ENCODE results near the gene CEL.
"Not testable (repeated sequence)": the region's sequence is repeated elsewhere in the genome, so short reads cannot be mapped to it uniquely, and the experiment has no call there.

Gene CEL

DNA sequence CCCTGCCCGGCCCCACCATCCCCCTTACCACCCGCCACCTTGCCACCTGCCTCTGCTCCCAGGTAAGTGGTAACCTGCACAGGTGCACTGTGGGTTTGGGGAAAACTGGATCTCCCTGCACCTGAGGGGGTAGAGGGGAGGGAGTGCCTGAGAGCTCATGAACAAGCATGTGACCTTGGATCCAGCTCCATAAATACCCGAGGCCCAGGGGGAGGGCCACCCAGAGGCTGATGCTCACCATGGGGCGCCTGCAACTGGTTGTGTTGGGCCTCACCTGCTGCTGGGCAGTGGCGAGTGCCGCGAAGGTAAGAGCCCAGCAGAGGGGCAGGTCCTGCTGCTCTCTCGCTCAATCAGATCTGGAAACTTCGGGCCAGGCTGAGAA lies at the start of gene CEL:
Gene CEL (plus strand): TSS at position 218 of the 382 bp plus-strand sequence. CDS start 22 bp downstream, at position 240.
- DNase-seq (ENCODE audit: low read depth in 2 of 2): not testable (repeated sequence)

DNA sequence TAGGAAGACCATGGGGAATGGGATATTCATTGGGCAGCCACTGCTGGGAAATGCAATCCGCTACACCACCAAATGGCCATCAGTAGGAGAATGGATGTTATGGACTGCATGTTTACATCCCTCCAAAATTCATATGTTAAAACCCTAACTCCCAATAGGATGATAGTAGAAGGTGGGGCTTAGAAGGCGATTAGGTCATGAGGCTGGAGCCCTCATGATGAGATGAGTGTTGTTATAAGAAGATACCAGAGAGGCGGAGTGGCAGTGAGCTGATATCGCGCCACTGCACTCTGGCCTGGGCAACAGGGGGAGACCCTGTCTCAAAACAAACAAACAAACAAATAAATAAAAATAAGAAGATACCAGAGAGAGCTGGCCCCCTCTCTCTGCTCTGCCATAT lies 47.1 kb upstream of the CEL start:
- DNase-seq (ENCODE audit: low read depth in 2 of 2): no peak

DNA sequence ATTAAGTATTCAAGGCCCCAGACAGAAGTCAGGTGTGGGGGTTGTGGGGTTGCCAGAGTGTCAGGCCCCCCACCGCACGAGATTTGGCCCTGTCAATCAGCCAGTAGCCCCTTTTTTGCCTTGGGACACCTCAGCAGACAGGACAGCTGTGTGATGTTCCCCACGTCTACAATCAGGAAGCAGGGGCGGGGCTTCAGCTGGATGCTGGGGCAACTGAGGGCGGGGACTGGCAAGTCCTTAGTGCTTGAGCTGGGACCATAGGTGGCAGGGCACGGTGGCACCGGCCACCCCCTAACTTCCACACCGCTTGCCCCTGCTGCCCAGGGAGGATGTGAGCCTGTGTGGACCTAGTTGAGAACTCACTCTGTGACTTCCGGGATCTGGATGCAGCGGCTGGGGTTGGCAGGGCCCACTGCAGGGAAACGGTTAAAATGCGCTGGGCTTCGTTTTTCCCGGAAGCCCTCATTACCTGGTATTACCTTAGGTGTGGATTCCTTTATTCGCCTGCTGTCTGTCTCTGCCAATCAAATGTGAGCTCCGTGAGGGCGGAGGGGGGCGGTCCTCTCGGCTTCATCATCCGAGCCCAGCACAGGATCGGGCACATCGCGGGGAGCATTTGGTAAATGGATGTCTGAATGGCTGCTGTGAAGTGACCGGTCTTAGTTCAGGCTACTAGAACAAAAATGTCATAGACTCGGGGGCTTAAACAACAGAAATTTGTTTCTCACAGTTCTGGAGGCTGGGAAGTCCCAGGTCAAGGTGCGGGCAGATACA lies 38.5 kb upstream of the CEL start:
- DNase-seq (ENCODE audit: low read depth in 2 of 2): peak; percentile 44 to 51

DNA sequence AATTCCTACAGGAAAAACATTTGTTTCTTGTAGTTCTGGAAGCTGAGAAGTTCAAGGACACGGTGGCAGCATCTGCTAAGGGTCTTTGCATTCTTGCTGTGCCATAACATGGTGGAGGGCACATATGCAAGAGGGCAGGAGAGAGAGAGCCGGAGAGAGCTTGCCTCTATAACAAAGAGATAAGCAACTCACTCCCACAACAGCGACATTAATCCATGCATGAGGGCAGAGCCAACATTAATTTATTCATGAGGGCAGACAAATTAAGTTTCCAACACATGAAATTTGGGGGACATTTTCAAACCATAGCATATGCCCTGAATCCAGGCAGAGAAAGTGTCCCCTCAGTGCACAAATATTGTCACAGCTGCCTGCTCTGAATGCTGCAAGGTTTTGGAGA lies 35.4 kb upstream of the CEL start:
- no peak for DNase-seq (ENCODE audit: low read depth in 2 of 2)

DNA sequence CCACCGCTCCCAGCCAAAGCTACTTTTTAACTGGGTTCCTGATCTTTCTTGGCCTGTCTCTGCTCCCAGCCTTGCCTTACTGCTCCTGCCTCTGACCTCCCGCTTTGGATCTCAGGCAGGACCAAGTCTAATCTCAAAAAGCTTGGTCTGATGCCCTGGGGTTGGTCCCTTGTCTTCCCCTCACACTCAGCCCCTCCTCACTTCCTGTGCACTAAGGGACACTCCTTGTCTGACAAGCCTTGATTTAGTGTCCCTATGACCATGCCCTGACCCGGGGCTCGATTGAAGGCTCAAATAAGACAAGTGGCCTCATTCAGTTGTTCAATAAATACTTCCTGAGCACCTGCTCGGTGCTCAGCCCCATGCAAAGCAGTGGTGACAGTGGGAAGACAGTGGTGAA lies 34.6 kb upstream of the CEL start:
- DNase-seq (ENCODE audit: low read depth in 2 of 2): no peak

DNA sequence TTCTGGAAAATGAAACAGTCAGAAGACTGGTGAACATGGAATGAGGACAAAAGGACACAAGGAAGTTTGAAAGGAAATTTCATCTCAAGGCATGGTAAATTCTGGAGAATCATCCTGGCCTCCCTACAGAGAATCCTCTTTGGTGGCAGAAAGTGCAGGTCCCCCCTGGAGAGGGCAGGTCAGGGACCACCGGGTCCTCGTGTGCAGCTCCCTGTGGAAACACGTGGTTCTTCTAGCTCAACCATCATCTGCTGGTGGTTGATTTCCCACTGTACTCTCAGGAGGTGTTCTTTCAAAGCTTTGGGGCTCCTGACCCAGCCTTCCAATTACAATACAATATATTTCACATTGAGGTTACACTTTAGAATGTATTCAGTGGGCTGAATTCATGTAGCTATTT lies 33.6 kb upstream of the CEL start:
- no peak for DNase-seq (ENCODE audit: low read depth in 2 of 2)

DNA sequence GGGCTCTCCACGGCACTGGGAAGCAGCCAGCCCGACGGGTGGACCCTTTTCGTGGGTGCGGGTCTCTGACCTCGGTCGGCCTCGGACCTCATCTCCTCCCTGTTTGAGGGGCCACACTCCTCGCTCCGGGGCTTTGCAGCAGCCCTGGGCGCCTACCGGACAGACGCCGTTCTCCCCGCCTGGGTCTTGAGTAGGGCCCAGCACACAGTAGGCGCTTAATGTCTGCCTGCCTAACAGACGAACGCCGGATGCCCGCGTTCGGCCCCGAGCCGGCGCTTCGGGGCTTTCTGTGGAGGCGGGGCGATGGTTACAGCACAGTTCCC lies 31.8 kb upstream of the CEL start:
- DNase-seq (ENCODE audit: low read depth in 2 of 2): no peak

DNA sequence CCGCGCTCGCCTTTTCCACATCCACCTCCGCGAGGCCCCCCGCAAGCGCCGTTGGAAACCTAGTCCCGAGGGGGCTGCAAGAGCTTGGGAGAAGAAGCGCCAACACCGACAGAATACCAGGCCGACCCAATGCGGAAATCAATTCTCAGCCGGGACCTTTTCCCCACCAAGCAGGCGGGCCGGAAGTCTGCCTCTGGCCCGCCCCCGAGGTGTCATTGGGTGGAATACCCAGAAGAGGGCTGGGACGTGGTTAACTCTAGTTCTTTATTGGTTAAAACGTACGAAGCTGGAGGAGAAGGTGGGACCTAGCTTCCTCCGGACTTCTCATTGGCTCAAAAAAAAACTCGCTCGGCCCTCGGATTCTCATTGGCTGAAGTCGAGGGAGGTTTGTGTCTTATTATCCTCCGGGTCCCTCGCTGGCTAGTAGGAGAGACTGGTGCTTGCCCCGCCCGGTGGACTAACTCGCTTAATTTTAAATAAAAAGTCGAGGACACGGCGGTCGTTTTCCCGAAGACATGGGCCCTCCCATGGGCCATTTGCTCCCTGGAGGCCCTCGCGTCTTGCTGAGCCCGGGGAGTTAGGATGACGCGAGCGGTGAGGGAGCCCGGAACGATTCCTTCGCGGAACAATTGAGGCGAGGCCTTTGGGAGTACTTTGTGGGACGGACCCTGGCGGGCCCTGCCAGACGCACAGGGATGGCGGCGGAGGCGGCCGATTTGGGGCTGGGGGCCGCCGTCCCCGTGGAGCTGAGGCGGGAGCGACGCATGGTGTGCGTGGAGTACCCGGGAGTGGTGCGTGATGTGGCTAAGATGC lies 31.3 kb upstream of the CEL start, which contains the start of gene GTF3C5:
Gene GTF3C5 (plus strand): TSS at position 681 of the 813 bp plus-strand sequence. CDS start 15 bp downstream, at position 696.
- DNase-seq (ENCODE audit: low read depth in 2 of 2): peak; percentile 82

DNA sequence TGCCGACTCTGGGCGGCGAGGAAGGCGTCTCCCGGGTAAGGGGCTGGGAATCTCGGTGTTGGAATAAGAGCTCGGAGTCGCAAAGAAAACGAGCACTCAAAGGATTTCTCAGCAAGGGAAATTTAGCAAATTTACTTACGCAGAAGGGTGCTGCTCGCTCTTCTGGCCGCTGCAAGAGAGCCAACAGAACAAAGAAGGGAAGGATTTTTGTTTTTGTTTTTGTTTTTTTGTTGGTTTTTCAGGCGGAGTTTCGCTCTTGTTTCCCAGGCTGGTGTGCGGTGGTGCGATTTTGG lies 30.7 kb upstream of the CEL start:
- no peak for DNase-seq (ENCODE audit: low read depth in 2 of 2)

DNA sequence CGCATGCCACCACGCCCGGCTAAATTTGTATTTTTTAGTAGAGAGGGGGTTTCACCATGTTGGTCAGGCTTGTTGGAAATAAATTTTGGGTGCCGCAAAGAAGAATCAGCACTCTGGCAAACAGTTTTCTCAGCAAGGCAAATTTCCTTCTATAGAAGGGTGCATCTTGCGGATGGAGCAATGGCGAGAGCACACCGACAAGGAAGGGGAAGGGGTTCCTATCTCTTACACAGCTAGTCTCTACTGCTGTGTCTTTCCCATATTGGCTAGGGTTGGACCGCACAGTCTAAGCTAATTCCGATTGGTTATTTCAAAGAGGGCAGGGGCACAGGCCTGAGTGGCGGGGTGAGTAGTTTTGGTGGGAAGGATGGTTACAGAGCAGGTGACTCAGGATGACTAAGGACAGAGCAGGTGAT lies 30.3 kb upstream of the CEL start:
- no peak for DNase-seq (ENCODE audit: low read depth in 2 of 2)

DNA sequence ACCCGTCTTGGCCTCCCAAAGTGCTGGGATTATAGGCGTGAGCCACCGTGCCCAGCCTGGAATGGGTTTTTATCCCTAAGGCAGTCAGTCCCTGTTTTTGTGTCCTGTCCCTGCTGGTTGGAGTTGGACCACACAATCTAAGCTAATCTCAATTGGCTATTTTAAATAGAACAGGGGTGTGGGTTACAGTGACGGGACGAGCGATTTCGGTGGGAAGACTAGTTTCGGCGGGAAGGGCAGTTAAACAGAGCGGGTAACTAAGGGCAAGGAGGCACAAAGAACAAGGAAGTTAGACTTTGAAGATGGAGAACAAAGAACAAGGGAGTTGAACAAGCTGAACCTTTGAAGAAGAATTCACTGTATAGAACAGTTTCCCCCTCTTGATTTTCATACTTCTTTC lies 29.6 kb upstream of the CEL start:
- DNase-seq (ENCODE audit: low read depth in 2 of 2): no peak

DNA sequence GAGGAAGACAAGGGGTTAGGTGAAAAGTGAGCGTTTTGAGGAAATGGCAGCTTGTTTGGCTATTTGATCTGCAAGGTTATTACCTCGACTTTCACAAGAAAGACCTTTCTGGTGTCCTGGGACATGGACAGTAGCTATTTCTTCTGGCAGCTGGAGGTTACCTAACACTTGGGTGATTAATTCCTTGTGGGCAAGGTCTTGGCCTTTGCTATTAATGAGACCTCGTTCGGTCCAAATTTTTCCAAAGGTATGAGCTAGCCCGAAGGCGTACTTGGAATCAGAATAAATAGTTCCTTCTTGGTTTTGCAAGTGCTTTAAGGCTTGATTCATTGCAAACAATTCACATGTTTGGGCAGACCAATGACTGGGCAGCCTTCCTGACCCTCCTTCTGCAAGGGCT lies 26.1 kb upstream of the CEL start:
- no peak for DNase-seq (ENCODE audit: low read depth in 2 of 2)

DNA sequence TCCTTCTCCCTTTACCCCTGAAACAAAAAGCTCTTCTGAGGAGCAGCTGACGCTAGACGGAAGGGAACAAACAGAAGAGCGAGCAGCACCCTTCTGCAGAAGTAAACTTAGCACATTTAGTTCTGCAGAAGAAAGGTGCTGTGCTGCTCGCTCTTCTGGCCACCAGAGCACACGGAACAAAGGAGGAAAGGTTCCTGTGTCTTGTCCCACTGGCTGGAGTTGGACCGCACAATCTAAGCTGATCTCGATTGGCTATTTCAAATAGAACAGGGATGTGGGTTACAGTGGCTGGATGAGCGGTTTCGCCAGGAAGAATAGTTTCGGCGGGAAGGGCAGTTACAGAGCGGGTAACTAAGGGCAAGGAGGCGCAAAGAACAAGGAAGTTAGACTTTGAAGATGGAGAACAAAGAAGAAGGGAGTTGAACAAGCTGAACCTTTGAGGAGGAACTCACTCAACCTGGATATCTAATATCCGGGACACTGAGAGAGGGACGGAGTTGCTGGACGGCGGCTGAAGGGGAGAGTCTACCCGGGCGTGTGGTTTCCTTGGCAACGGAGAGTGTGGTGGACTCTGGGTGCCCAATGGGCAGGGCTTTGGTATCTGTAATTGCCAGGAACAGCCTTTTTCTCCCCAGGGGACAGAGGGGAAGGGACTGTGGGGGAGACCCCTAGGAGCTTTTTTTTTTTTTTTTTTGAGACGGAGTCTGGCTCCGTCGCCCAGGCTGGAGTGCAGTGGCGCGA lies 23.8 kb upstream of the CEL start:
- no peak for DNase-seq (ENCODE audit: low read depth in 2 of 2)

DNA sequence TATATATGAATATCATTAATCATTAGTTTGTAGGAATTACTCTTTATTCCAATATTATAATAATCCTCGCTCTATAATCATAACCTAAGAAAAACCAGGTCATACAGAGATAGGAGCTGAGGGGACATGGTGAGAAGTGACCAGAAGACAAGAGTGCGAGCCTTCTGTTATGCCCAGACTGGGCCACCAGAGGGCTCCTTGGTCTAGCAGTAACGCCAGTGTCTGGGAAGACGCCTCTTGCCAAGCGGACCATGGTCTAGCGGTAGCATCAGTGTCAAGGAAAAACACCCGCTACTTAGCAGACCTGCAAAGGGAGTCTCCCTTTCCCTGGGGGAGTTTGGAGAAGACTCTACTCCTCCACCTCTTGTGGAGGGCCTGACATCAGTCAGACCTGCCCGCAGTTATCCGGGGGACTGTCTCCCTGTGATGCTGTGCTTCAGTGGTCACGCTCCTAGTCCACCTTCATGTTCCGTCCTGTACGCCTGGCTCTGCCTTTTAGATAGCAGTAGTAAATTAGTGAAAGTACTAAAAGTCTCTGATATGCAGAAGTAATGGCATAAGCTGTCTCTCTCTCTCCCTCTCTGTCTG lies 20.8 kb upstream of the CEL start:
- peak in 1 of 2 donors; percentile 27 for DNase-seq (ENCODE audit: low read depth in 2 of 2)

DNA sequence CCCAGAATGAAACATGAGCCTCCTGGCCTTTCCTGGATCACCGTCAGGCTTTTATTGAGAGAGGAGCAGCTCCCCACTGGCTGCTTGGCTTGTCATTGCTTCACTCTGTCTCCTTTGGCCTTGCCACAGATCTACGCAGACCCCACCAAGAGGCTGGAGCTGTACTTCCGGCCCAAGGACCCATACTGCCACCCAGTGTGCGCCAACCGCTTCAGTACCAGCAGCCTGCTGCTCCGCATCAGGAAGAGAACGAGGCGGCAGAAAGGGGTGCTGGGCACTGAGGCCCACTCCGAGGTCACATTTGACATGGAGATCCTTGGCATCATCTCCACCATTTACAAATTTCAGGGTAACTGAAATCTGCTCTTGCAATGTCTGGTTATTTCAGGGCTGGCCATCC lies 19.8 kb upstream of the CEL start:
- no peak for DNase-seq (ENCODE audit: low read depth in 2 of 2)

DNA sequence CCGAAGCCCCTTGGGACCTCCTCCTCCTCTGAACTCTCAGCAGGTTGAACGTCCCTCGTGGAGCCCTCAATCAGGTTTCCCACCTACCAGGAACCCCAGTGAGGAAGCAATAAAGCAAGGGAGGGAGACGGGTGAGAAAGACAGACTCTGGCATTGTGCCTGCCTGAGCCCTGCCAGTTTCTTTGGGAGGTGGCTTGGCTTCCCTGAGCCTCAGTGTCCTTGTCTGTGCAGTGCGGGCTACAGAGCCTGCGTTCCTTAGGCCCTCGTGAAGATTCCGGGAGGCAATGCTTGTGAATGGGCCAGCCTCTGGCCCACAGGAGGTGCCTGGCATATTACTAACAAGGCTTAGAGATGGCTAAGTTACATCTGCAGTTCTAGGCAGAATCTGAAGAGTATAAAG lies 19.1 kb upstream of the CEL start:
- DNase-seq (ENCODE audit: low read depth in 2 of 2): no peak

DNA sequence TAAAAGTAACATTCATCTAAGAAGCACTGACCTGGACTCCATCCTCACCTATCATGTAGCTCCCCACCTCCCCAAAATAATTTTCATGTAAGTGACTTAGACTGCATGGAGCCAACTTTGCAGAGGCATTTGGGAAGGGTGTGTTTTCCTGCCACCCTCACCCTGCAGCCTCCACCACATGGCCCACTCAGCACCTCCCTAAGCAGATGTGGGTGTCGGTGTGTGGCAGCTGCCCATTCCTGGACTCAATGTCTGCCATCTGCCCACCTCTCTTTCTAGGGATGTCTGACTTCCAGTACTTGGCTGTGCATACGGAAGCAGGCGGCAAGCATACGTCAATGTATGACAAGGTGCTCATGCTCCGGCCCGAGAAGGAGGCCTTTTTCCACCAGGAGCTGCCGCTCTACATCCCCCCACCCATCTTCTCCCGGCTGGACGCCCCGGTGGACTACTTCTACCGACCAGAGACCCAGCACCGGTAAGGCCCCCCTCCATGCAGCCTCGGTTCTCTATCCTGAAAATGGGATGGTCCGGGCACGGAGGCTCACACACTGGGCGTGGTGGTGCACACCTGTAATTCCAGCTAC lies 18.2 kb upstream of the CEL start:
- no peak for DNase-seq (ENCODE audit: low read depth in 2 of 2)

DNA sequence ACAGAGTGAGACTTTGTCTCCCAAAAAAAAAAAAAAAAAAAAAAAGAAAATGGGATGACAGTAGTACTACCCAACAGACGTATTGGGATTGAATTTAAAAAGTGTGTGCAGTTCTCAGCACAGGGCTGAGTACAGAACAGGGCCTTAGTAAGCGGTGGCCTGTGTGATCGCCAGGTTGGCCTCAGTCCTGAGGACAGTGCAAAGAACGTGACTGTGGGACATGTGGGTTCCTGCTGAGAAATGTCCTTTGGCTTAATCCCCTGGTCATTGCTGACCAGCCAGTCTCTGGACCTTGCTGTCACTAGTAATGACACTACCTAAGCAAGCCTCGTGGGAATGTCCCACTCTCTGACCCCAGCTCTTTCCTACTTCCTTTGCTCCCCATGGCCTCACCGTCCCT lies 17.7 kb upstream of the CEL start:
- no peak for DNase-seq (ENCODE audit: low read depth in 2 of 2)

DNA sequence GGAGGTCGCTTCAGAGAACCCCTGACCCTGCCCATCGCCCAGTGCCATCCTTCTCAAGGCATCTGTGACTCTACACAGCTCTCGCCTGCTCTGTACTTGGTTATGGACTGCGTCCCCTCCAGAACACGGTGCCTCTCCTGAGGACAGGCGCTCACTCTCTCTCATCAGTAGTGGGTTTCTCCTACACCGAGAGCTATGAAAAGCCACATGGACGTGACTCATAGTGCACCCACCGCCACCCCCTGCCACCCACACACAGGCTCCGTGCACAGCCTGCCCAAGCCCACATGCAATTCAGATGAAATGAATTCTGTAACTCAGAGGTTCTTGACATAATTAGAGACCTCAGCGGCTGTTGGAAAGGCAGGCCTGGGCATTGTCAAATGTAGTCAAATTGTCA lies 17.1 kb upstream of the CEL start:
- no peak for DNase-seq (ENCODE audit: low read depth in 2 of 2)

DNA sequence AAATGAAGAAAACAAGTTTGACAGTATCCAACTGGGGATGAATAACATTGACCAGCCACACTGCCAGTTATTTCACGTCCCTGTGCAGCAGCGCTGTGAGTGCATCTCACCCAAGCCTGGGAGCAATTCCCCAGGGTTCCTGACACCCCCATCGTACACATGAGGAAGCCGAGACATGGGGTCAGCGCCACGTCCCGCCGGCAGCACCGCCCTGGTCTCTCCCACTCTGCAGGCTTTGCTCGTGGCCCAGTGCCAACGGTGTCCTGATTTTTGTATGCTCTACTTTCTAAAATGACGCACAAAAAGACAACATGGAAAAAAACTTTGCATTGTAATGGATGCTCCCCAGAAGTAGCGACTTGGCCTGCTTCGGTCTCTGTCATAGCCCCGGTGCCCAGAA lies 16.6 kb upstream of the CEL start:
- DNase-seq (ENCODE audit: low read depth in 2 of 2): no peak

DNA sequence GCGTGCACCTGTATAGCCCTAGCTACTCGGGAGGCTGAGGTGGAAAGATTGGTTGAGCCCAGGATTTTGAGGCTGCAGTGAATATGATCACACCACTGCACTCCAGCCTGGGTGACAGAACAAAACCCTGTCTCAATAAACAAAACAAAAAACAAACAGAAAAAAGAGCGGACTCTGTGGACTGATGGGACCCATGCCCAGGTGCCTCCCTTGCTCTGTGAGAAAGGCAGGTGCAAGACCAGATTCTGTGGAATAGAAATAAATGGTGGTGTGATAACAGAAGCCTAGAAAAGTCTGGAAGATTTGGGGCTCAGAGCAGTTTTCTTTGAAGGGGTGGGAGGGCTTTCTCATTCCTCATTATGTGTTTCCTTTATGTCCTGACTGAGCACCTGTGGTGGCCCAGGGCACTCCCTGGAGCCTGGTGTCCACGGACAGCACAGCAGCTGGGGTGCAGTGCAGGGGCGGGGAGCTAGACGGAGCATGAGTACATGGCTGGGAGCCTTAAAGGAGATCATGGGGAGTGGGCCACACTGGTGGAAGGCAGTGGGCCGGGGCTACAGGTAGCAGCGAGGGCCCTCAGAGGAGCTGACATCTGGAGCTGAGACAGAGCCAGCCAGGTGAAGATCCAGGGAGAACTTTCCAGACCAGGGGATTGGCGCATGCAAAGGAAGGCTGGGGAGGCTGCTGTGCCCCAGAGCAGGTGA lies 15.4 kb upstream of the CEL start:
- DNase-seq (ENCODE audit: low read depth in 2 of 2): no peak
